ENCODE measurements around the gene CRIM1.
A peak's percentile ranks its signal among the peaks of the same experiment; 100 is the strongest.

The CRIM1 gene

DNA sequence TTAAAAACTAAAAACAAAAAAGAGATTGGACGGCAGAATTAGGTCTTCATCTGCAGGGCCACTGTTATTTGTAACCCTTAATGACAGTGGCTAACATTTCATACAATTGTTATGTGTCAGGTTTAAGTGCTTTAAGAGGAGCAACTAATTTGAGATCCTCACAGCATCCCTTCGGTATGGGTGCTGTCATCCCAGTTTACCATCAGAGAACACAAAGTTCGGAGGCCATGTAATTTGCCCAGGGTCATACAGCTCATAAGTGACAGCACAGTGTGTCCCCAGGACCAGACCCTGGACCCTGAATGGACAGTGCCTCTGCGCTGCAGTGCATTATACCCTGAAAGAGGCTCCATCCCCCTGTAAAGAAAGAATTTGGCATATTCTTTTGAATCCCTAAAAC is 127.7 kb downstream of the CRIM1 start:
- Histone ChIP-seq H3K4me3 (ENCODE audit: low read depth, low read length) (no peak overlapping the region), H3K27ac (peak overlapping the region; percentile 70), H3K27me3 (replicated peaks) (no peaks in the 10 kb centered on the region), H3K36me3 (replicated peaks) (peaks cover 55% of the 10 kb centered on the region)
- in situ Hi-C loops (cut with HindIII; ENCODE audit: low pct_ligation_motif_present, low sequenced_read_pairs): no loop called here
- DNase-seq: no peak
- TF ChIP-seq, protein P1, sequence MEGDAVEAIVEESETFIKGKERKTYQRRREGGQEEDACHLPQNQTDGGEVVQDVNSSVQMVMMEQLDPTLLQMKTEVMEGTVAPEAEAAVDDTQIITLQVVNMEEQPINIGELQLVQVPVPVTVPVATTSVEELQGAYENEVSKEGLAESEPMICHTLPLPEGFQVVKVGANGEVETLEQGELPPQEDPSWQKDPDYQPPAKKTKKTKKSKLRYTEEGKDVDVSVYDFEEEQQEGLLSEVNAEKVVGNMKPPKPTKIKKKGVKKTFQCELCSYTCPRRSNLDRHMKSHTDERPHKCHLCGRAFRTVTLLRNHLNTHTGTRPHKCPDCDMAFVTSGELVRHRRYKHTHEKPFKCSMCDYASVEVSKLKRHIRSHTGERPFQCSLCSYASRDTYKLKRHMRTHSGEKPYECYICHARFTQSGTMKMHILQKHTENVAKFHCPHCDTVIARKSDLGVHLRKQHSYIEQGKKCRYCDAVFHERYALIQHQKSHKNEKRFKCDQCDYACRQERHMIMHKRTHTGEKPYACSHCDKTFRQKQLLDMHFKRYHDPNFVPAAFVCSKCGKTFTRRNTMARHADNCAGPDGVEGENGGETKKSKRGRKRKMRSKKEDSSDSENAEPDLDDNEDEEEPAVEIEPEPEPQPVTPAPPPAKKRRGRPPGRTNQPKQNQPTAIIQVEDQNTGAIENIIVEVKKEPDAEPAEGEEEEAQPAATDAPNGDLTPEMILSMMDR (IDR thresholded peaks at IDR 0.05; ENCODE audit: low read depth, low read length, missing control alignments): no peak

DNA sequence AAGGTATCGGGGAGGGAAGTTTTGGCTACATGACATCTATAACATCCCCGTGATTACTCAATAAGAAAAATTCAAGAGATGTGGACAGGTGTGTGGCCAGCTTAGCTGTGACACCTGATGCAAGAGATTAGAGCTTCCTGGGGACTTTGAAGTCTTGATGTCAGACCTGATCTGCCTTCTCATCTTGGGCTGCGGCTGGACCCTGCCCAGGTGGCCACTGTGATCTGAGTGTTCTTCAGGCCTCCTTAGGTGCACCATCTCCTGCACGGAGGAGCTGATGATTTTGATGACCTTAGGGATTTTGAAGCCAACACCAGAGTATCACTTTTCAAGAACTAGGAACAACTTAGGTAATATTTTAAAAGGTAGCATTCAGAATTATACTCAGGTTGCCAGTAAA is 128.9 kb downstream of the CRIM1 start:
- in situ Hi-C loops (cut with HindIII; ENCODE audit: low pct_ligation_motif_present, low sequenced_read_pairs): no loop called here
- TF ChIP-seq, protein P1 (IDR thresholded peaks at IDR 0.05; ENCODE audit: low read depth, low read length, missing control alignments): no peak
- Histone ChIP-seq H3K27me3 (replicated peaks) (no peaks in the 10 kb centered on the region), H3K27ac (peak overlapping the region; percentile 99), H3K36me3 (replicated peaks) (peaks cover 47% of the 10 kb centered on the region), H3K4me3 (ENCODE audit: low read depth, low read length) (no peak overlapping the region)
- no peak for DNase-seq

DNA sequence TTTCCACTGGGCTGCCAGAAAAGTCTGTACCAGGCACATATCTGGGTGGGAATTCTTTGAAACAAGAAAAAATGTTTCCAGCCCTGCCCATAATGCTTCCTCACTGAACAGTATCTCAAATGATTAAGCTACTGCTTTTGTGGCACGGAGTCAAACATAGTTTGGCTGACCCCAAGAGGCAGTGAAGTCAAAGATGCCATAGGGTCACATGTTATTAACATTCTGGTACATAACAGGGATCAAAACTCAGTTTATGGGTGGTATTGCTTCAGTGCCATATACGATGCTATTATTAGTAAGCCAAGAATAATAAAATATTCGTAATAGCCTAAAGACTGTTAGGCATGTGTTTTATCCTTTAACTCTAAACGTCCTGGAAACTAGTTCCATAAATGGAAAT is 129.9 kb downstream of the CRIM1 start:
- Histone ChIP-seq H3K27ac (peak overlapping the region; percentile 99), H3K36me3 (replicated peaks) (peaks cover 36% of the 10 kb centered on the region), H3K27me3 (replicated peaks) (no peaks in the 10 kb centered on the region), H3K4me3 (ENCODE audit: low read depth, low read length) (no peak overlapping the region)
- in situ Hi-C loops (cut with HindIII; ENCODE audit: low pct_ligation_motif_present, low sequenced_read_pairs): no loop called here
- DNase-seq: peak; percentile 87
- TF ChIP-seq, protein P1 (IDR thresholded peaks at IDR 0.05; ENCODE audit: low read depth, low read length, missing control alignments): no peak

DNA sequence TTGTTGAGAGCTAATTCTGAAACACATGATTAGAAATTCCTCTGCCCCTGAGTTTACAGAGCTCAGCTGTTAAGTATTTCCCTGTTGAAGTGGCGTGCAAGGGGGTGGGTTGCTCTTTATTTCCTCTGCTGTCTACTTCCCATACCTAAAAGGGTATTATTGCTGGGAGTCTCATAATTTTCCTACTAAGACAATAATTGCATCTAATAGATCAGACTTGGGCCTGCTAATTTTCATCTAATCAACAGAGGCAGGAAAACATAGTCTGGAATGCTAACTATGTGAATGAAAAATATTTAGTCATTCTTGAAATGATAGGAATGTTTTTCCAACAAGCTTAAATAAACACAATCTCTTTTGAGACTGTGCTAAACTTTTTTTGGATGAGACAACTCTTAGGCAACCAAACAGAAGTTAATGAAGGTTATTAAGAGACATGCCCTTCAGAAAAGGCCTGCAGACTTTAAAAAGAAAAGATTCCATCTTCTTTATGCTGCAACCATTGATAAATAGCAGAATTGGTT is 131.0 kb downstream of the CRIM1 start:
- DNase-seq: peak; percentile 56
- peak overlapping the region; percentile 99 for H3K27ac ChIP-seq
- TF ChIP-seq, protein P1 (IDR thresholded peaks at IDR 0.05; ENCODE audit: low read depth, low read length, missing control alignments): no peak
- peaks cover 30% of the 10 kb centered on the region for H3K36me3 ChIP-seq (replicated peaks)
- in situ Hi-C loops (cut with HindIII; ENCODE audit: low pct_ligation_motif_present, low sequenced_read_pairs): no loop called here
- H3K4me3 ChIP-seq (ENCODE audit: low read depth, low read length): no peak overlapping the region
- H3K27me3 ChIP-seq (replicated peaks): no peaks in the 10 kb centered on the region

DNA sequence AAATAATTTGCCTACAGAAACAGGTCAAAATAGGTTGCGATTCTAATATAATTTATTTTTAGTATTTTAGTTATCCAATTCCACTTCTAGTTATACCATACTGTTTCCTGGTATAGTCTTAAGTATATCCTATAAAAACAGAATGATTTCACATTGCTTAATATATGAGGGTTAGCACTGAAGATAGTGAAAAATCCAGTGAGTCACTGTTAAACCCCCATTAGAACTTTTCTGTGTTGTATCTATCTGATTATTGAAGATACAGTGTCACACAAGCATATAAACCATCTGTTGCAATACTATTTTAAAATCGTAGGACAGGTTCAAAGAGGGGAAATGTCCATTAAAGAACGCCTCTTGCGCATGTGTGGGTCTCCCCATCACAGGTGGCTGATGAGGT is 132.4 kb downstream of the CRIM1 start:
- H3K27ac ChIP-seq: peak overlapping the region; percentile 99
- peaks cover 23% of the 10 kb centered on the region for H3K36me3 ChIP-seq (replicated peaks)
- no peaks in the 10 kb centered on the region for H3K27me3 ChIP-seq (replicated peaks)
- TF ChIP-seq, protein P1 (IDR thresholded peaks at IDR 0.05; ENCODE audit: low read depth, low read length, missing control alignments): no peak
- DNase-seq: no peak
- in situ Hi-C loops (cut with HindIII; ENCODE audit: low pct_ligation_motif_present, low sequenced_read_pairs): no loop called here
- no peak overlapping the region for H3K4me3 ChIP-seq (ENCODE audit: low read depth, low read length)

DNA sequence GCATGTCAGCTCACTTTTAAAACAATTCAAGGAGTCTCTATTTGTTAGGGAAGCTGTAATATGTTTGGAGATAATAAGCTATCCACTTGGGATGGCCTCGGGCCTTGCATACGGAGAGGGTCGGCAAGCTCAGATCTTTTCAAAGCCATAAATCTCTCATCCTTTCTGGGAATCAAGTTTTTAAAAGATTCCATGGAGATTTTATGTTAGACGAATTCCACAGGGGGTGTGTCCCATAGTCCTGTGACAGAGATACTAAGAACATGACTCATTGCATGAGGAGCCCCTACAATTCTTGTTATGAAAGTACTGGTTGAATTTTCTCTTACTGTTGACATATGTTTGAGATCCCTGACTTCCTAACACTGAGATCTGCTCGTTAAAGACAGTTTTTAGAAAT is 133.7 kb downstream of the CRIM1 start:
- DNase-seq: peak; percentile 74
- H3K36me3 ChIP-seq (replicated peaks): peaks cover 9% of the 10 kb centered on the region
- peak overlapping the region; percentile 99 for H3K27ac ChIP-seq
- in situ Hi-C loops (cut with HindIII; ENCODE audit: low pct_ligation_motif_present, low sequenced_read_pairs): no loop called here
- no peak overlapping the region for H3K4me3 ChIP-seq (ENCODE audit: low read depth, low read length)
- TF ChIP-seq, protein P1 (IDR thresholded peaks at IDR 0.05; ENCODE audit: low read depth, low read length, missing control alignments): no peak
- no peaks in the 10 kb centered on the region for H3K27me3 ChIP-seq (replicated peaks)
